Measurements from ENCODE around the gene ABCD3.

The ABCD3 gene

GRCh38 chr1:94528299-94528698 is 110.1 kb downstream of the ABCD3 start:
- no peak for DNase-seq

- DNase-seq: no peak
These were observed 110.6 kb downstream of the ABCD3 start for GRCh38 chr1:94528826-94529225.

GRCh38 chr1:94529416-94529815 is 111.2 kb downstream of the ABCD3 start:
- no peak for DNase-seq

GRCh38 chr1:94530373-94530878 is 112.2 kb downstream of the ABCD3 start:
- no peak for DNase-seq

- no peak for DNase-seq
These were observed 113.5 kb downstream of the ABCD3 start for GRCh38 chr1:94531664-94532063.

- no peak for DNase-seq
These were observed 113.9 kb downstream of the ABCD3 start for GRCh38 chr1:94532077-94532476.

- DNase-seq: no peak
These were observed 116.9 kb downstream of the ABCD3 start for GRCh38 chr1:94535095-94535494.

- no peak for DNase-seq
These were observed 117.7 kb downstream of the ABCD3 start for GRCh38 chr1:94535879-94536278.

GRCh38 chr1:94537254-94537653 is 119.1 kb downstream of the ABCD3 start:
- DNase-seq: no peak

- no peak for DNase-seq
These were observed 120.1 kb downstream of the ABCD3 start for GRCh38 chr1:94538243-94538827.

GRCh38 chr1:94539496-94539895 is 121.3 kb downstream of the ABCD3 start:
- peak in 2 of 4 experiments; percentile 17 to 20 for DNase-seq

GRCh38 chr1:94540440-94541245 is 122.5 kb downstream of the ABCD3 start:
- DNase-seq: no peak

- DNase-seq: peak; percentile 70 to 94 (median 88)
These were observed 123.3 kb downstream of the ABCD3 start, which contains the start of gene F3 for GRCh38 chr1:94541246-94542087. TSS of gene F3 (minus strand) at chr1:94541759. CDS start at chr1:94541636, 123 bp downstream.

- DNase-seq: peak; percentile 23 to 46 (median 42)
These were observed 124.1 kb downstream of the ABCD3 start for GRCh38 chr1:94542088-94542870.

GRCh38 chr1:94543001-94543400 is 124.8 kb downstream of the ABCD3 start:
- DNase-seq: peak; percentile 10 to 67 (median 38)

GRCh38 chr1:94543893-94544635 is 125.9 kb downstream of the ABCD3 start:
- no peak for DNase-seq

GRCh38 chr1:94544706-94545490 is 126.7 kb downstream of the ABCD3 start:
- DNase-seq: no peak

GRCh38 chr1:94549706-94550105 is 131.5 kb downstream of the ABCD3 start:
- no peak for DNase-seq

- DNase-seq: no peak
These were observed 132.2 kb downstream of the ABCD3 start for GRCh38 chr1:94550396-94550795.

- no peak for DNase-seq
These were observed 132.6 kb downstream of the ABCD3 start for GRCh38 chr1:94550800-94551241.

Data from suppressor macrophage (primary cell).